H1 (cell line): ENCODE measurements around the gene SLC39A7. TPM values are rescaled to one million over a fixed set of nuclear protein-coding genes. Genes with fewer than 3 reads are reported as not detected.

ENCODE experiments used
- SP1 ChIP-seq: IDR thresholded peaks from 2 replicates; pipeline ENCODE4 v1.6.1; 2011; ENCODE audit warnings: low read depth, low read length
- TEAD4 ChIP-seq: IDR thresholded peaks from 2 replicates; pipeline ENCODE4 v1.6.1; 2012; ENCODE audit warnings: low read depth, low read length, inconsistent platforms, mixed read lengths
- polyA plus RNA-seq, 7 experiments: library from polyadenylated mRNA; depleted of rRNA in 3 of 7; stranded (reverse) in 5 of 7; unstranded in 2 of 7; fragments of >200 nt in 5 of 7; fragments of 200-250 nt in 2 of 7; gene quantifications; 1 replicate in 5 of 7; 2 replicates in 1 of 7; 4 replicates in 1 of 7; pipeline versions ENCODE4 v1.2.1 to v1.2.3, GENCODE V29; 2011 to 2013; ENCODE audit warnings: missing spikeins in 2 of 7, mixed read lengths in 2 of 7
- total RNA-seq: library from RNA; stranded (reverse); fragmentation: NEBNext Ultra II Directional; extraction: Animal tissue kit (Norgen Biotek cat#: 25700); gene quantifications from 2 replicates; pipeline ENCODE4 v1.2.1, GENCODE V29; 2021
- TF ChIP-seq, protein P1 (sequence below): fragments of 300-600 bp; sonication (generic); IDR thresholded peaks from 2 replicates; pipeline ENCODE4 v1.7.1; 2012; ENCODE audit warnings: low read length, moderate library complexity, mild to moderate bottlenecking, inconsistent platforms; ENCODE audit not compliant: insufficient replicate concordance

The SLC39A7 gene
- total and polyA plus RNA-seq, 2 of the 8 experiments (the other 6 are each of a cell fraction or from before 2014, with no cell fraction given), result 63.3 to 123 TPM

DNA sequence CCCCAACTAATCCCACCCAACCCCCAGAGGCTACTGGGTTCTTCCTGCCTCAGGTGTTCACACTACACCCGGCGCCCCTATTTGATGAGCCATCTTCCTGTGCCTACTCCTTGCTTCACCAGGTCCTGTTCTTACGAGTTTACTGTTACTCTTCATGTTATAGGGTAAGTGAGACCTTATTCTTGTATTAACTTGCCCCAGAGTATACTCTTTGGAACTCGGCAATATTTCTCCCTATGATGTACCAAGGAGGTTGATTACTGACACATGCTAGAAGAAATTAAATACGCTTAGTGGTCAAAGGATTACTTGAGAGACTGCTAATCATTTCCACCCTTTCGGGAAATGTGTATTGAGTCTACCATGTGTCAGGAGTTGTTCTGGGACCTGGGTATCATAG lies 16.6 kb downstream of the SLC39A7 start (continued):
- TF ChIP-seq, protein P1, sequence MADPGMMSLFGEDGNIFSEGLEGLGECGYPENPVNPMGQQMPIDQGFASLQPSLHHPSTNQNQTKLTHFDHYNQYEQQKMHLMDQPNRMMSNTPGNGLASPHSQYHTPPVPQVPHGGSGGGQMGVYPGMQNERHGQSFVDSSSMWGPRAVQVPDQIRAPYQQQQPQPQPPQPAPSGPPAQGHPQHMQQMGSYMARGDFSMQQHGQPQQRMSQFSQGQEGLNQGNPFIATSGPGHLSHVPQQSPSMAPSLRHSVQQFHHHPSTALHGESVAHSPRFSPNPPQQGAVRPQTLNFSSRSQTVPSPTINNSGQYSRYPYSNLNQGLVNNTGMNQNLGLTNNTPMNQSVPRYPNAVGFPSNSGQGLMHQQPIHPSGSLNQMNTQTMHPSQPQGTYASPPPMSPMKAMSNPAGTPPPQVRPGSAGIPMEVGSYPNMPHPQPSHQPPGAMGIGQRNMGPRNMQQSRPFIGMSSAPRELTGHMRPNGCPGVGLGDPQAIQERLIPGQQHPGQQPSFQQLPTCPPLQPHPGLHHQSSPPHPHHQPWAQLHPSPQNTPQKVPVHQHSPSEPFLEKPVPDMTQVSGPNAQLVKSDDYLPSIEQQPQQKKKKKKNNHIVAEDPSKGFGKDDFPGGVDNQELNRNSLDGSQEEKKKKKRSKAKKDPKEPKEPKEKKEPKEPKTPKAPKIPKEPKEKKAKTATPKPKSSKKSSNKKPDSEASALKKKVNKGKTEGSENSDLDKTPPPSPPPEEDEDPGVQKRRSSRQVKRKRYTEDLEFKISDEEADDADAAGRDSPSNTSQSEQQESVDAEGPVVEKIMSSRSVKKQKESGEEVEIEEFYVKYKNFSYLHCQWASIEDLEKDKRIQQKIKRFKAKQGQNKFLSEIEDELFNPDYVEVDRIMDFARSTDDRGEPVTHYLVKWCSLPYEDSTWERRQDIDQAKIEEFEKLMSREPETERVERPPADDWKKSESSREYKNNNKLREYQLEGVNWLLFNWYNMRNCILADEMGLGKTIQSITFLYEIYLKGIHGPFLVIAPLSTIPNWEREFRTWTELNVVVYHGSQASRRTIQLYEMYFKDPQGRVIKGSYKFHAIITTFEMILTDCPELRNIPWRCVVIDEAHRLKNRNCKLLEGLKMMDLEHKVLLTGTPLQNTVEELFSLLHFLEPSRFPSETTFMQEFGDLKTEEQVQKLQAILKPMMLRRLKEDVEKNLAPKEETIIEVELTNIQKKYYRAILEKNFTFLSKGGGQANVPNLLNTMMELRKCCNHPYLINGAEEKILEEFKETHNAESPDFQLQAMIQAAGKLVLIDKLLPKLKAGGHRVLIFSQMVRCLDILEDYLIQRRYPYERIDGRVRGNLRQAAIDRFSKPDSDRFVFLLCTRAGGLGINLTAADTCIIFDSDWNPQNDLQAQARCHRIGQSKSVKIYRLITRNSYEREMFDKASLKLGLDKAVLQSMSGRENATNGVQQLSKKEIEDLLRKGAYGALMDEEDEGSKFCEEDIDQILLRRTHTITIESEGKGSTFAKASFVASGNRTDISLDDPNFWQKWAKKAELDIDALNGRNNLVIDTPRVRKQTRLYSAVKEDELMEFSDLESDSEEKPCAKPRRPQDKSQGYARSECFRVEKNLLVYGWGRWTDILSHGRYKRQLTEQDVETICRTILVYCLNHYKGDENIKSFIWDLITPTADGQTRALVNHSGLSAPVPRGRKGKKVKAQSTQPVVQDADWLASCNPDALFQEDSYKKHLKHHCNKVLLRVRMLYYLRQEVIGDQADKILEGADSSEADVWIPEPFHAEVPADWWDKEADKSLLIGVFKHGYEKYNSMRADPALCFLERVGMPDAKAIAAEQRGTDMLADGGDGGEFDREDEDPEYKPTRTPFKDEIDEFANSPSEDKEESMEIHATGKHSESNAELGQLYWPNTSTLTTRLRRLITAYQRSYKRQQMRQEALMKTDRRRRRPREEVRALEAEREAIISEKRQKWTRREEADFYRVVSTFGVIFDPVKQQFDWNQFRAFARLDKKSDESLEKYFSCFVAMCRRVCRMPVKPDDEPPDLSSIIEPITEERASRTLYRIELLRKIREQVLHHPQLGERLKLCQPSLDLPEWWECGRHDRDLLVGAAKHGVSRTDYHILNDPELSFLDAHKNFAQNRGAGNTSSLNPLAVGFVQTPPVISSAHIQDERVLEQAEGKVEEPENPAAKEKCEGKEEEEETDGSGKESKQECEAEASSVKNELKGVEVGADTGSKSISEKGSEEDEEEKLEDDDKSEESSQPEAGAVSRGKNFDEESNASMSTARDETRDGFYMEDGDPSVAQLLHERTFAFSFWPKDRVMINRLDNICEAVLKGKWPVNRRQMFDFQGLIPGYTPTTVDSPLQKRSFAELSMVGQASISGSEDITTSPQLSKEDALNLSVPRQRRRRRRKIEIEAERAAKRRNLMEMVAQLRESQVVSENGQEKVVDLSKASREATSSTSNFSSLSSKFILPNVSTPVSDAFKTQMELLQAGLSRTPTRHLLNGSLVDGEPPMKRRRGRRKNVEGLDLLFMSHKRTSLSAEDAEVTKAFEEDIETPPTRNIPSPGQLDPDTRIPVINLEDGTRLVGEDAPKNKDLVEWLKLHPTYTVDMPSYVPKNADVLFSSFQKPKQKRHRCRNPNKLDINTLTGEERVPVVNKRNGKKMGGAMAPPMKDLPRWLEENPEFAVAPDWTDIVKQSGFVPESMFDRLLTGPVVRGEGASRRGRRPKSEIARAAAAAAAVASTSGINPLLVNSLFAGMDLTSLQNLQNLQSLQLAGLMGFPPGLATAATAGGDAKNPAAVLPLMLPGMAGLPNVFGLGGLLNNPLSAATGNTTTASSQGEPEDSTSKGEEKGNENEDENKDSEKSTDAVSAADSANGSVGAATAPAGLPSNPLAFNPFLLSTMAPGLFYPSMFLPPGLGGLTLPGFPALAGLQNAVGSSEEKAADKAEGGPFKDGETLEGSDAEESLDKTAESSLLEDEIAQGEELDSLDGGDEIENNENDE, result no peak
- TF ChIP-seq TEAD4, result no peak
- TF ChIP-seq SP1, result no peak
- TF ChIP-seq, all 59 proteins: peak for 0
